HUES48 (cell line): ENCODE measurements around the gene MT1HL1.

Experiments
- H3K27ac ChIP-seq: one replicate; pipeline ENCODE4 v1.7.0; 2013; ENCODE audit warnings: low read depth, low read length, inconsistent platforms
- H3K27me3 ChIP-seq: 2 replicates; pipeline ENCODE4 v1.6.1; 2013; ENCODE audit warnings: mild to moderate bottlenecking, low read length; ENCODE audit not compliant: control insufficient read depth, insufficient read depth
- H3K36me3 ChIP-seq: 2 replicates; pipeline ENCODE4 v1.6.1; 2013; ENCODE audit warnings: low read length; ENCODE audit not compliant: control insufficient read depth, insufficient read depth
- H3K4me1 ChIP-seq: 2 replicates; pipeline ENCODE4 v1.6.1; 2013; ENCODE audit warnings: mild to moderate bottlenecking, low read length; ENCODE audit not compliant: control insufficient read depth, insufficient read depth
- H3K4me3 ChIP-seq: 2 replicates; pipeline ENCODE4 v1.5.1; 2013; ENCODE audit warnings: mild to moderate bottlenecking, low read depth, low read length
- H3K9ac ChIP-seq: 2 replicates; pipeline ENCODE4 v1.6.1; 2013; ENCODE audit warnings: mild to moderate bottlenecking, low read depth, low read length, moderate library complexity
- H3K9me3 ChIP-seq: 2 replicates; pipeline ENCODE4 v1.6.1; 2013; ENCODE audit warnings: low read length; ENCODE audit not compliant: control insufficient read depth, insufficient read depth

Gene MT1HL1

DNA sequence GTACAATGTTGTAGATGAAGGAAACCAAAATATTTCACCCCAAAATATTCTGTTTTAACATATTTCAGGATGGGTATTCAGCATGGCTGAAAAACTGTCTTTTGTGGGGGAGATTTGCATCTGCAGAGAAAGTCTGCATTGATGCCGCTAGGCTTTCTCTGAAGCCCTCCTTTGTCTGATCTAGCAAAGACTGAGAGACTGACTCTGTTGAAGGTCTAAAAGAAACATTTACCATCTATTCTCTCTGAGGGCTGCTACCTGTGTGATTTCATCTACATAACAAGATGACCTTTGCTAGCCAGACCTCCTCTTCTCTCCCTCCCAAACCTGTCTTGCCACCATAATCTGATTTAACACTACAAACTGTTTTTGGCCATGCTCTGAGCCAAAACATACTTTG is 12.4 kb upstream of the MT1HL1 start:
- Histone ChIP-seq H3K9me3 (no peaks in the 10 kb centered on the region), H3K27me3 (no peaks in the 10 kb centered on the region), H3K9ac (peak overlapping the region; percentile 29; the same call in 1 of the 2 replicates), H3K36me3 (no peaks in the 10 kb centered on the region), H3K4me1 (peaks cover 27% of the 10 kb centered on the region), H3K27ac (peak overlapping the region; percentile 93), H3K4me3 (peak overlapping the region; percentile 22; the same call in 1 of the 2 replicates)

DNA sequence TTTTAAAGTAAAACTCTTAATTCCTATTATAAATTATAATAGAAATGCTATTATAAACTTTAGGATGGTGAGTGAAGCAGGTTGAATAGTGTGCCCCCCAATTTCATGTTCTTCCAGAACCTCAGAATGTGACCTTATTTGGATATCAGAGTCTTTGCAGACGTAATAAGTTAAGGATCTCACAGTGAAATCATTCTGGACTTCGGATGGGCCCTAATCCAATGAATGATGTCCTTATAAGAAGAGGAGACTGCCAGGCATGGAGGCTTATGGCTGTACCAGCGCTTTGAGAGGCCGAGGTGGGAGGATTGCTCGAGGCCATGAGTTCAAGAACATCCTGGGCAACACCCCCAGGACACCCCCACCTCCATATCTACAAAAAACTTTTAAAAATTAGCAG is 9.4 kb upstream of the MT1HL1 start:
- Histone ChIP-seq H3K9ac (no peak overlapping the region), H3K36me3 (no peaks in the 10 kb centered on the region), H3K4me3 (no peak overlapping the region), H3K27me3 (no peaks in the 10 kb centered on the region), H3K27ac (no peak overlapping the region), H3K9me3 (no peaks in the 10 kb centered on the region), H3K4me1 (peaks cover 48% of the 10 kb centered on the region)

DNA sequence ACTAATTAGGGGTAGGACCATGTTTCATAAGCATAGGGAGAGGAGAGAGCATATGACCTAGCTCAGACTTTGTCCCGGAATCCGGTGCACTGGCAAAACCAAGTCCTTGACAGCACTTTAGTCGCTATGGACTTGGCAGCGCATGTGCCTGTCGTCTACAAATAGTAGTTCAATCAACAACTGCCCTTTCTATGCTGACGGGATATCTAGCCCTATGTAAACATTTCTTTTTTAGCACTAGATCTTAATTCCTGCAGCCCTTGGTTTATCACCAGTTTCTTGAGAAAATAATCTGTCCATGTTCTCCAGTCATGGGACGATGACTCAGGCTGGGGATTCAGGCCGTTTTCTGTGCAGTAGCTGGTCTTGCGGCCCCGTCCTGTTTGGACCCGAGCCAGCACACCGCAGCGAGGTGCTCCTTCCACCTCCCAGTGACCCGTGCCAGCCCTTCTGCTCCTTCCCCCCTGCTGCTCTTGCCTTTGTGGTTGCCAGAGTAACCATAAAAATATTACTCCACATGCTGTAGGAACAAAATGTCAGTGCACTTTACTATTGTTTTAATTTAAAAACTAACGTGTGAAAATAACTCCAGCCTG is 8.6 kb upstream of the MT1HL1 start:
- Histone ChIP-seq H3K9me3 (no peaks in the 10 kb centered on the region), H3K4me3 (no peak overlapping the region), H3K27me3 (no peaks in the 10 kb centered on the region), H3K36me3 (no peaks in the 10 kb centered on the region), H3K27ac (no peak overlapping the region), H3K4me1 (peaks cover 45% of the 10 kb centered on the region), H3K9ac (no peak overlapping the region)

DNA sequence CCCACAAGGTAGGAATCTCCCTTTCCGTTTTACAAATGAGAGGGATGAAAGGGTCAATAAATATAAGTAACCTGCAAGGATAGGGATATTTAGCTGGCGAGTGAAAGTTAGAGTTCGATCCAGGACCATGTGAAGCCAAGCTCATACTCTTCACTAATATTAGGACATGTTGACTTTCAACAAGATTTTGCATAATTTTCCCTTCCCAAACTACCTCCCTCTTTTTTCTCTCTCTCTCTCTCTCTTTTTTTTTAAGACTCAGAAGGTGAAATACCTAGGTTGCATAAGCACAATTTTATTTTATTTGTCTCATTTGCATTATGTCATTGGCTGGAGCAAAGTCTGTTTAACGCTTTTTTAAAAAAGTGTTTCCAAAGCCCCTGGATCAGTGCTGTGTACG is 8.1 kb upstream of the MT1HL1 start:
- Histone ChIP-seq H3K27ac (no peak overlapping the region), H3K4me3 (no peak overlapping the region), H3K9ac (no peak overlapping the region), H3K9me3 (no peaks in the 10 kb centered on the region), H3K36me3 (no peaks in the 10 kb centered on the region), H3K27me3 (no peaks in the 10 kb centered on the region), H3K4me1 (peaks cover 40% of the 10 kb centered on the region)

DNA sequence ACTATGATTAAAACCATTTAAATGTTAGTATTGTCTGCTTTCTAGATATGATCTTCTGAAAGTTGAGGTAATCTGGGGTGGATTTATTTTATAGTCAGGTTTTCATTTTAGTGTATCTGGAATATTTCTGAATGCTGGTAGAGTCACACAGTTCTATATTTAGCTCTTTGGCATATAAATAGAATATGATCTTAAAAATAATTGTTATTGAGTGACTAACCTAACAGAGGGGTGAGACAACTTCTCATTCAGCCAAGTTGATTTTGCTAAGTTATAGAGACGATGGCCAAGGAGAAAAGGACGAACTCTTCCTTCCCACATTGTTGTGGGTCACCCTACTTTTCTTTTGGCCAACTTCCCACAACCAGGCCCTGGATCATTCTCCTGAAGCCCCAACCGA is 7.2 kb upstream of the MT1HL1 start:
- H3K27me3 ChIP-seq, result no peaks in the 10 kb centered on the region
- H3K27ac ChIP-seq, result no peak overlapping the region
- H3K36me3 ChIP-seq, result no peaks in the 10 kb centered on the region
- H3K4me3 ChIP-seq, result no peak overlapping the region
- no peak overlapping the region for H3K9ac ChIP-seq
- no peaks in the 10 kb centered on the region for H3K9me3 ChIP-seq
- peaks cover 32% of the 10 kb centered on the region for H3K4me1 ChIP-seq

DNA sequence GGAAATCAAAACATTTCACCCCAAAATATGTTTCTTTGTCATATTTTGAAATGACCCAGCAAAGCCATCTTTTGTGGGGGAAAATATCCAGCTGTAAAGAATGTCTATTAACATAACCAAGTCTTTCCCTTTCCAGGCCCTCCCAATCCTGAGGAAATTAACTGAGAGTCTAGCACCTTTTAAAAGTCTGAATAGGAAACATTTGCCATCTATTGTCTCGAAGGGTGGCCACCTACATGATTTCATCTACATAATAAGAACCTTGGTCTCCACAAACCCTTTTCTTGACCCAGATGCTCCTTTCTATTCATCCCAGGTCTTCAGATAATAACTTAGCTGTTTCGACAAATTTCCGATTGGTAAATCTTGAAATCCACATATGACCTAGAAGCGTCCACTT is 5.4 kb upstream of the MT1HL1 start:
- Histone ChIP-seq H3K9me3 (no peaks in the 10 kb centered on the region), H3K27ac (peak overlapping the region; percentile 92), H3K4me3 (peak overlapping the region; percentile 31; the same call in 1 of the 2 replicates), H3K36me3 (no peaks in the 10 kb centered on the region), H3K9ac (no peak overlapping the region), H3K27me3 (no peaks in the 10 kb centered on the region), H3K4me1 (peaks cover 27% of the 10 kb centered on the region)

DNA sequence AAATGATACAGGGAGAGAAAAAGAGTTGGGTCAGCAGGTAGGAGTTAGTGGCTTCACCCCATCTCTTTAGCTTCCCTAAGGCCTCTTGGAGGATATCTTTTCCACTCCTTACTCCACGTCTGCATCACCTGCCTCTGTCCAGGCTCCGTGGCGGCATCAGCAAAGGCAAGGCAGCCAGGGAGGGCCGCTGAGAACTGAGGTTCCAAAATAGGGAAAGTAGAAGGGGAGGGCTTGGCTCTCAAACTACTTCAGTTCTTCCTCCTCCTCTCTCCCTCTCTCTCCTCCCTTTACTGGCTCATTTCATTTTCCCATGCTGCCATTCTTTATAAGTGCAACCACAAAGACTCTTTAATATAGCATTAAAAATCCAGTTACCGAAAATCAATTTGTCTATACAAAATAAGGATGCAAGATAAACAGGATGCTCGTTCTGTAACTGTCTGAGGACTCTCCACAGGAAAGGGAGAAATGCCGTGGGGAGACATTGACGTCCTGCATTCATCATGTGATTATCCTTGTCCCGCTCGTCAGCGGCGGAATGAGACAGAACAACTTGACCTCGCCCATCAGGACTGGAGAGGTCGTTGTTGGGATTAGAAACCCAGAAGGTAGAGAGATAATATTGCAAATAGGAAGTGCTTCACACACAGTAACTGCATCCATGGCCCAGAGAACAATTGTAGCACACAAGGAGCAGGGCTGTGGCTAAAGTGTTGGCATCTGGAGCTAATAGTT is 3.1 kb upstream of the MT1HL1 start:
- Histone ChIP-seq H3K4me1 (peaks cover 27% of the 10 kb centered on the region), H3K27ac (no peak overlapping the region), H3K36me3 (no peaks in the 10 kb centered on the region), H3K4me3 (no peak overlapping the region), H3K9me3 (no peaks in the 10 kb centered on the region), H3K27me3 (no peaks in the 10 kb centered on the region), H3K9ac (no peak overlapping the region)

DNA sequence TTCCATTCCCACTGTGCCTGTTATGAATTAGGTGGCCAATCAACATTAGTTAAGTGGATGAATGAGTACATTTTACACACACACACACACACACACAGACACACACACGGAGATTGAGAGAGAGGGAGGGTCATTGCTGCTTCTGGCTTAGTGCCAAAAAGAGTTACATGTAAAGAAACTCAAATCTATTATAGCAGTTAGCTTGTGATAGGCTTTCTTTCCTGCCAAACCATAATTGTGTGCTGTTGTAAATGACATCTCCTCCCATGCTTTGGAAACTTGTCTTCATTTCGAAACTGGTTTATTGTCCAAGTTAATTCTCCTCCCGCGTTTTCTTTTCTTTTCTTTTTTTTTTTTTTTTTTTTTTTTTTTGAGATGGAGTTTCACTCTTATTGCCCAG is 1.4 kb upstream of the MT1HL1 start:
- H3K9me3 ChIP-seq, result no peaks in the 10 kb centered on the region
- H3K4me1 ChIP-seq, result peaks cover 22% of the 10 kb centered on the region
- no peak overlapping the region for H3K27ac ChIP-seq
- H3K4me3 ChIP-seq, result no peak overlapping the region
- no peaks in the 10 kb centered on the region for H3K27me3 ChIP-seq
- no peaks in the 10 kb centered on the region for H3K36me3 ChIP-seq
- no peak overlapping the region for H3K9ac ChIP-seq

DNA sequence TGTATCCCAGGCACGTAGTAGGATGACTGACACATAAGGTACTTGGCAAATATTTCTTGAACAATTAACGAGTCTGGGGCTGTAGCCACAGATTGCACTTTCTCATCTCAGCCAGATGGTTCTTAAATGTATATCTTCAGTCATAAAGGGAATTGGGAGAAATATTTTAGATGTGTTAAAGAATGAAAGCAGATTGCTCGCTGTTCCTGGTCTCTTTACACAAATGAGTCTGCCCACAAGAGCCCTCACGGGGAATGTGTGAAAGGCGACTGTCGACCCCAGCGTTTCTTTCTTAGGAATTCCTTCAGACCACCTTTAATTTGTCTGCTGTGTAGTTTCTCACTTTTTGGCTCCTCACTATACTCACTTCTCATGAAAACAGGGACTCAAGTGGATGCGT is 725 bp downstream of the MT1HL1 start:
- no peak overlapping the region for H3K27ac ChIP-seq
- no peak overlapping the region for H3K4me3 ChIP-seq
- H3K36me3 ChIP-seq, result no peaks in the 10 kb centered on the region
- H3K9ac ChIP-seq, result no peak overlapping the region
- no peaks in the 10 kb centered on the region for H3K9me3 ChIP-seq
- peaks cover 6% of the 10 kb centered on the region for H3K4me1 ChIP-seq
- H3K27me3 ChIP-seq, result no peaks in the 10 kb centered on the region

DNA sequence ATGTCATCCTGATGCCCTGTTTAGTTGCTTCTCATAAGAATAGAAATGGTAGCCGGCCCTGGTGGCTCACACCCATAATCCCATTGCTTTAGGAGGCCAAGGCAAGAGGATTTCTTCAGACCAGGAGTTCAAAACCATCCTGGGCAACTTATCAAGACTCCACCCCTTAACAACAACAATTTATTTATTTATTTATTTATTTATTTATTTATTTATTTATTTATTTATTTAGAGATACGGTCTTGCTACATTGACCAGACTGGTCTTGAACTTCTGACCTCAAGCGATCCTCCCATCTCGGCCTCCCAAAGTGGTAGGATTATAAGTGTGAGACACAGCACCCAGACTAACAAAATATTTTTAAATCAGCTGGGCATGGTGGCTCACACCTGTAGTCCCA is 4.0 kb downstream of the MT1HL1 start:
- no peaks in the 10 kb centered on the region for H3K36me3 ChIP-seq
- H3K4me1 ChIP-seq, result peaks cover 15% of the 10 kb centered on the region
- H3K4me3 ChIP-seq, result no peak overlapping the region
- H3K9ac ChIP-seq, result no peak overlapping the region
- H3K9me3 ChIP-seq, result no peaks in the 10 kb centered on the region
- no peak overlapping the region for H3K27ac ChIP-seq
- H3K27me3 ChIP-seq, result no peaks in the 10 kb centered on the region

DNA sequence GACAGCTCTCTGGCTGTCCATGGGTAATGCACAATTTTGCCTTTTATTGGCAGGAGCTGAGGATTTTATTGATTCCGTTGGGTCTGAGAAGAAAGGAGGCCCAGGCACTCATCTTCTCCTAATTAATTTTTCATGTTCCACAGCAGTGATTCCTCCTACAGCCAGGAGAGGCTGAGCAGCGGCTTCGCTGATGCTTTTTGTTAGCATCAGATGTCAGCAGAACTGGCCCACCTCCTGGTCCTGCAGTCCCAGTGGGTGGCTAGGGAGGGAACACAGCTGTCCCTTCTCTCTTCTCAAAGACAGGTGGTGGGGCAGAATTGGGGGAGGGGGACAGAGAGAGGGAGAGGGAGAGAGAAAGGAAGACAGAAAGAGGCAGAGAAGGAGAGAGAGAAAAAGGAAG is 5.7 kb downstream of the MT1HL1 start:
- Histone ChIP-seq H3K9me3 (no peaks in the 10 kb centered on the region), H3K27ac (no peak overlapping the region), H3K36me3 (no peaks in the 10 kb centered on the region), H3K27me3 (no peaks in the 10 kb centered on the region), H3K4me1 (peaks cover 15% of the 10 kb centered on the region), H3K9ac (no peak overlapping the region), H3K4me3 (no peak overlapping the region)
